DND-41 (cell line): ENCODE data around the gene SPTLC1.

ENCODE experiments used
- EZH2 ChIP-seq: IDR thresholded peaks from 3 replicates; pipeline ENCODE4 v1.6.1; 2012; ENCODE audit warnings: borderline replicate concordance, low read depth, mild to moderate bottlenecking, moderate library complexity, low read length, inconsistent platforms; ENCODE audit not compliant: severe bottlenecking
- TF ChIP-seq, protein P1 (sequence below): IDR thresholded peaks from 2 replicates; pipeline ENCODE4 v1.5.1; 2012; ENCODE audit warnings: borderline replicate concordance, low read length, moderate library complexity, mild to moderate bottlenecking; ENCODE audit not compliant: poor library complexity, severe bottlenecking; ENCODE audit errors: extremely low read depth

- TF ChIP-seq, protein P1, sequence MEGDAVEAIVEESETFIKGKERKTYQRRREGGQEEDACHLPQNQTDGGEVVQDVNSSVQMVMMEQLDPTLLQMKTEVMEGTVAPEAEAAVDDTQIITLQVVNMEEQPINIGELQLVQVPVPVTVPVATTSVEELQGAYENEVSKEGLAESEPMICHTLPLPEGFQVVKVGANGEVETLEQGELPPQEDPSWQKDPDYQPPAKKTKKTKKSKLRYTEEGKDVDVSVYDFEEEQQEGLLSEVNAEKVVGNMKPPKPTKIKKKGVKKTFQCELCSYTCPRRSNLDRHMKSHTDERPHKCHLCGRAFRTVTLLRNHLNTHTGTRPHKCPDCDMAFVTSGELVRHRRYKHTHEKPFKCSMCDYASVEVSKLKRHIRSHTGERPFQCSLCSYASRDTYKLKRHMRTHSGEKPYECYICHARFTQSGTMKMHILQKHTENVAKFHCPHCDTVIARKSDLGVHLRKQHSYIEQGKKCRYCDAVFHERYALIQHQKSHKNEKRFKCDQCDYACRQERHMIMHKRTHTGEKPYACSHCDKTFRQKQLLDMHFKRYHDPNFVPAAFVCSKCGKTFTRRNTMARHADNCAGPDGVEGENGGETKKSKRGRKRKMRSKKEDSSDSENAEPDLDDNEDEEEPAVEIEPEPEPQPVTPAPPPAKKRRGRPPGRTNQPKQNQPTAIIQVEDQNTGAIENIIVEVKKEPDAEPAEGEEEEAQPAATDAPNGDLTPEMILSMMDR: no peak
- TF ChIP-seq EZH2: no peak
Observed at GRCh38 chr9:92141144-92142129, 26.2 kb upstream of the SPTLC1 start.
